ENCODE results near the gene ANTKMT. TPM values are rescaled to one million over a fixed set of nuclear protein-coding genes. Genes with fewer than 3 reads are reported as not detected.

ANTKMT gene
- total RNA-seq, 1 donor from 2014 or later, result 53.0 TPM

- no peak for DNase-seq (ENCODE audit: extremely low read depth, low read depth, low spot score)
These were observed 25.4 kb upstream of the ANTKMT start for GRCh38 chr16:695355-696089.

- no peak for DNase-seq (ENCODE audit: extremely low read depth, low read depth, low spot score)
These were observed 21.9 kb upstream of the ANTKMT start for GRCh38 chr16:698911-699671.

GRCh38 chr16:700684-701584 lies 20.0 kb upstream of the ANTKMT start:
- DNase-seq (ENCODE audit: extremely low read depth, low read depth, low spot score), result no peak

GRCh38 chr16:702341-702740 lies 18.6 kb upstream of the ANTKMT start:
- no peak for DNase-seq (ENCODE audit: extremely low read depth, low read depth, low spot score)

- DNase-seq (ENCODE audit: extremely low read depth, low read depth, low spot score), result no peak
These were observed 17.5 kb upstream of the ANTKMT start for GRCh38 chr16:703406-703805.

GRCh38 chr16:704047-704446 lies 16.9 kb upstream of the ANTKMT start:
- no peak for DNase-seq (ENCODE audit: extremely low read depth, low read depth, low spot score)

- no peak for DNase-seq (ENCODE audit: extremely low read depth, low read depth, low spot score)
These were observed 16.2 kb upstream of the ANTKMT start for GRCh38 chr16:704552-705380.

GRCh38 chr16:705431-706188 lies 15.3 kb upstream of the ANTKMT start, which contains the start of gene FBXL16:
Gene FBXL16, minus strand, starts transcription at chr16:705801. Its CDS starts 8,396 bp downstream, at chr16:697405.
- DNase-seq (ENCODE audit: extremely low read depth, low read depth, low spot score), result no peak

GRCh38 chr16:706189-707061 lies 14.5 kb upstream of the ANTKMT start:
- DNase-seq (ENCODE audit: extremely low read depth, low read depth, low spot score), result no peak

GRCh38 chr16:707062-707538 lies 13.8 kb upstream of the ANTKMT start:
- DNase-seq (ENCODE audit: extremely low read depth, low read depth, low spot score), result no peak

GRCh38 chr16:708019-708418 lies 12.9 kb upstream of the ANTKMT start:
- DNase-seq (ENCODE audit: extremely low read depth, low read depth, low spot score), result no peak

- no peak for DNase-seq (ENCODE audit: extremely low read depth, low read depth, low spot score)
These were observed 12.0 kb upstream of the ANTKMT start for GRCh38 chr16:708959-709358.

GRCh38 chr16:709566-710499 lies 11.1 kb upstream of the ANTKMT start:
- no peak for DNase-seq (ENCODE audit: extremely low read depth, low read depth, low spot score)

- DNase-seq (ENCODE audit: extremely low read depth, low read depth, low spot score), result no peak
These were observed 10.4 kb upstream of the ANTKMT start for GRCh38 chr16:710500-711075.

GRCh38 chr16:711084-711483 lies 9.9 kb upstream of the ANTKMT start:
- DNase-seq (ENCODE audit: extremely low read depth, low read depth, low spot score), result no peak

- no peak for DNase-seq (ENCODE audit: extremely low read depth, low read depth, low spot score)
These were observed 9.2 kb upstream of the ANTKMT start for GRCh38 chr16:711548-712320.

Measured in glomerular endothelial cell (primary cell).